HTERT RPE-1 (cell line): ENCODE measurements around the gene RPTOR.
"Not testable (repeated sequence)": the region's sequence is repeated elsewhere in the genome, so short reads cannot be mapped to it uniquely, and the experiment has no call there.

Experiments used
- in situ Hi-C: fragments of 300-500 bp; cut with MboI; formaldehyde crosslinking; loops from 4 replicates; pipeline ENCODE4 v1.14.3; 2020; ENCODE audit warnings: low sequenced_read_pairs

RPTOR gene

GRCh38 chr17:80737106-80738019, 192.7 kb downstream of the RPTOR start:
- in situ Hi-C loops, result no loop called here

- in situ Hi-C loops, result no loop called here
These were observed 193.6 kb downstream of the RPTOR start for GRCh38 chr17:80738020-80738808.

- in situ Hi-C loops, result no loop called here
These were observed 194.5 kb downstream of the RPTOR start for GRCh38 chr17:80738987-80739730.

GRCh38 chr17:80740141-80740540, 195.5 kb downstream of the RPTOR start:
- in situ Hi-C loops, result no loop called here

GRCh38 chr17:80742091-80742490, 197.5 kb downstream of the RPTOR start:
- in situ Hi-C loops, result no loop called here

GRCh38 chr17:80742581-80743180, 198.0 kb downstream of the RPTOR start:
- in situ Hi-C loops, result no loop called here

- in situ Hi-C loops, result no loop called here
These were observed 198.6 kb downstream of the RPTOR start for GRCh38 chr17:80743181-80743771.

GRCh38 chr17:80743973-80744372, 199.3 kb downstream of the RPTOR start:
- in situ Hi-C loops, result not testable (repeated sequence)

GRCh38 chr17:80744725-80745124, 200.1 kb downstream of the RPTOR start:
- in situ Hi-C loops, result not testable (repeated sequence)

GRCh38 chr17:80745183-80745582, 200.5 kb downstream of the RPTOR start:
- in situ Hi-C loops, result no loop called here

GRCh38 chr17:80746262-80746935, 201.8 kb downstream of the RPTOR start:
- in situ Hi-C loops, result no loop called here

- in situ Hi-C loops, result no loop called here
These were observed 202.8 kb downstream of the RPTOR start for GRCh38 chr17:80747469-80747868.

GRCh38 chr17:80749611-80750010, 205.0 kb downstream of the RPTOR start:
- in situ Hi-C loops, result no loop called here

GRCh38 chr17:80750263-80750662, 205.6 kb downstream of the RPTOR start:
- in situ Hi-C loops, result no loop called here

- in situ Hi-C loops, result no loop called here
These were observed 206.7 kb downstream of the RPTOR start for GRCh38 chr17:80751070-80751945.

GRCh38 chr17:80751946-80752581, 207.4 kb downstream of the RPTOR start:
- in situ Hi-C loops, result no loop called here

GRCh38 chr17:80753685-80754345, 209.2 kb downstream of the RPTOR start:
- in situ Hi-C loops, result no loop called here

GRCh38 chr17:80754846-80755245, 210.2 kb downstream of the RPTOR start:
- in situ Hi-C loops, result no loop called here
